ENCODE results near the gene ALDH3A2.

DNA sequence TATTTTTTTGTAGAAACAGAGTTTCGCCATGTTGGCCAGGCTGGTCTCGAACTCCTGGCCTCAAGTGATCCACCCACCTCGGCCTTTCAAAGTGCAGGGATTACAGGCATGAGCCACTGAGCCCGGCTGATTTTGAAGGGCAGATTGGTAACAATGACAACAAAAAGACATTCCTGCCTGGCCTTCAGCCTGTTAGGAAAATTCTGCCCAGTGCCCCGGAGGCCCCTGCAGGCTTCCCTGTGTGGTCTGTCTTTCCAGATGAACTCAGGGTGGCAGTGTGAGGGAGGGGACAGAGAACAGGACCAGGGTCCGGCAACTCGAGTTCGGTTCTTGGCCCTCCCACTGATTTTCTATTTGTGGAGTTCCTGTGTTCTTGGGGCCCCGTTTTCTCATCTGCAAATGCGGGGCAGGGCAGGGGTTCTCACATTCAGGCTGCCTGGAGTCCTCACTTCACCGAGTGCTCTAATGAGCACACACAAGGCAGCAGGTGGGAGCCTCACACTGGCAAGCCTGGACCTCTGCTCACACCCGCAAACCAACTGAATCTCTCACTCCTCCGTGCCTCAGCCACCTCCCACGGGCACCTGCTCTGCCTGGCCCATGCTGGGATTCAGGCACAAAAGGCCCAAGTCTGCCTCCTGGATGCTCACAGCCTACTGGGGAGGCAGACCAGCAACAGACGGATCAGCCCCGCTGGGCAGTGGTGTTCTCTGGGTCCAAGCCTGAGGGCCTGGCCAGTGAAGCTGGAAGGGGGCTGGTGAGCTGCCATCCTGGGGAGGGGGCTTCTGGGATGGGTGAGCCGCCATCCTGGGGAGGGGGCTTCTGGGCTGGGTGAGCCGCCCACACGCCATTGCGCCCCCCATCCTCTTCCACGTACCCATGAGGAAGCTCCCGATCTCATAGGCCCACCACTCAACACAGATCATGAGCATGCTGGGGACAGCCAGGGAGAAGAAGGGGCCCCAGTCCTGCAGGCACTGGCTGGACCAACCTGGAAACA, 57.5 kb downstream of the ALDH3A2 start:
- TF ChIP-seq, protein P1, sequence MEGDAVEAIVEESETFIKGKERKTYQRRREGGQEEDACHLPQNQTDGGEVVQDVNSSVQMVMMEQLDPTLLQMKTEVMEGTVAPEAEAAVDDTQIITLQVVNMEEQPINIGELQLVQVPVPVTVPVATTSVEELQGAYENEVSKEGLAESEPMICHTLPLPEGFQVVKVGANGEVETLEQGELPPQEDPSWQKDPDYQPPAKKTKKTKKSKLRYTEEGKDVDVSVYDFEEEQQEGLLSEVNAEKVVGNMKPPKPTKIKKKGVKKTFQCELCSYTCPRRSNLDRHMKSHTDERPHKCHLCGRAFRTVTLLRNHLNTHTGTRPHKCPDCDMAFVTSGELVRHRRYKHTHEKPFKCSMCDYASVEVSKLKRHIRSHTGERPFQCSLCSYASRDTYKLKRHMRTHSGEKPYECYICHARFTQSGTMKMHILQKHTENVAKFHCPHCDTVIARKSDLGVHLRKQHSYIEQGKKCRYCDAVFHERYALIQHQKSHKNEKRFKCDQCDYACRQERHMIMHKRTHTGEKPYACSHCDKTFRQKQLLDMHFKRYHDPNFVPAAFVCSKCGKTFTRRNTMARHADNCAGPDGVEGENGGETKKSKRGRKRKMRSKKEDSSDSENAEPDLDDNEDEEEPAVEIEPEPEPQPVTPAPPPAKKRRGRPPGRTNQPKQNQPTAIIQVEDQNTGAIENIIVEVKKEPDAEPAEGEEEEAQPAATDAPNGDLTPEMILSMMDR (conservative IDR thresholded peaks at IDR 0.05; ENCODE audit: low read length) = no peak
- TF ChIP-seq EZH2phosphoT487 (IDR thresholded peaks at IDR 0.05; ENCODE audit: borderline replicate concordance, low read depth, low read length) = no peak
